H9 (cell line): Measurements from ENCODE around the gene NR1H4. TPM values are rescaled to one million over a fixed set of nuclear protein-coding genes. Genes with fewer than 3 reads are reported as not detected.

Experiments
- DNase-seq: peaks from one replicate; pipeline ENCODE4 v3.0.0-alpha.2; 2017
- H2AFZ ChIP-seq: one replicate; pipeline ENCODE4 v1.6.1; 2013; ENCODE audit warnings: mild to moderate bottlenecking, low read length, control low read depth, moderate library complexity
- H2AK5ac ChIP-seq: 2 replicates; pipeline ENCODE4 v1.6.1; 2013; ENCODE audit warnings: low read length, control low read depth, mixed read lengths; ENCODE audit not compliant: insufficient read length
- H2BK120ac ChIP-seq: one replicate; pipeline ENCODE4 v1.6.1; 2013; ENCODE audit warnings: low read depth, mild to moderate bottlenecking, low read length, control low read depth, inconsistent platforms; ENCODE audit not compliant: poor library complexity, severe bottlenecking
- H2BK12ac ChIP-seq: 2 replicates; pipeline ENCODE4 v1.6.1; 2013; ENCODE audit warnings: low read length, control low read depth, mixed read lengths, low read depth; ENCODE audit not compliant: insufficient read length
- H2BK15ac ChIP-seq: 2 replicates; pipeline ENCODE4 v1.6.1; 2013; ENCODE audit warnings: low read depth, low read length, control low read depth
- H2BK20ac ChIP-seq: one replicate; pipeline ENCODE4 v1.6.1; 2013; ENCODE audit warnings: low read depth, mild to moderate bottlenecking, low read length, control low read depth, inconsistent platforms; ENCODE audit not compliant: poor library complexity, severe bottlenecking
- H2BK5ac ChIP-seq: 2 replicates; pipeline ENCODE4 v1.6.1; 2013; ENCODE audit warnings: low read length, control low read depth, mixed read lengths; ENCODE audit not compliant: insufficient read length
- H3K14ac ChIP-seq: 2 replicates; pipeline ENCODE4 v1.6.1; 2013; ENCODE audit warnings: low read length, control low read depth; ENCODE audit not compliant: insufficient read depth
- H3K18ac ChIP-seq: 2 replicates; pipeline ENCODE4 v1.6.1; 2013; ENCODE audit warnings: low read depth, mild to moderate bottlenecking, mixed read lengths, low read length, control low read depth; ENCODE audit not compliant: insufficient read length
- H3K23ac ChIP-seq: 2 replicates; pipeline ENCODE4 v1.6.1; 2013; ENCODE audit warnings: low read length, control low read depth, mixed read lengths, low read depth; ENCODE audit not compliant: insufficient read length
- H3K23me2 ChIP-seq: 2 replicates; pipeline ENCODE4 v1.6.1; 2013; ENCODE audit warnings: low read depth, mild to moderate bottlenecking, mixed read lengths, low read length, control low read depth; ENCODE audit not compliant: insufficient read length, poor library complexity, severe bottlenecking
- H3K27ac ChIP-seq: 2 replicates; pipeline ENCODE4 v1.5.1; 2013; ENCODE audit warnings: low read length, control low read depth, mixed read lengths, low read depth; ENCODE audit not compliant: insufficient read length
- H3K27me3 ChIP-seq: 2 replicates; pipeline ENCODE4 v1.6.1; 2013; ENCODE audit warnings: low read length, control low read depth, inconsistent platforms; ENCODE audit not compliant: insufficient read depth
- H3K4ac ChIP-seq: 2 replicates; pipeline ENCODE4 v1.6.1; 2013; ENCODE audit warnings: low read depth, mild to moderate bottlenecking, control low read depth, inconsistent platforms, low read length, moderate library complexity
- H3K4me1 ChIP-seq: 2 replicates; pipeline ENCODE4 v1.6.1; 2013; ENCODE audit warnings: low read length, control low read depth, inconsistent platforms; ENCODE audit not compliant: insufficient read depth
- H3K4me2 ChIP-seq: 2 replicates; pipeline ENCODE4 v1.6.1; 2013; ENCODE audit warnings: low read length, control low read depth, mixed read lengths; ENCODE audit not compliant: insufficient read length, insufficient read depth
- H3K56ac ChIP-seq: 2 replicates; pipeline ENCODE4 v1.6.1; 2013; ENCODE audit warnings: low read depth, mild to moderate bottlenecking, mixed read lengths, low read length, control low read depth; ENCODE audit not compliant: insufficient read length
- H3K79me1 ChIP-seq: 2 replicates; pipeline ENCODE4 v1.6.1; 2013; ENCODE audit warnings: low read depth, mild to moderate bottlenecking, moderate library complexity, low read length, control low read depth, inconsistent platforms; ENCODE audit not compliant: insufficient read depth, poor library complexity, severe bottlenecking
- H3K79me2 ChIP-seq: 2 replicates; pipeline ENCODE4 v1.6.1; 2013; ENCODE audit warnings: low read length, control low read depth, inconsistent platforms; ENCODE audit not compliant: insufficient read depth
- H3K9ac ChIP-seq: 2 replicates; pipeline ENCODE4 v1.6.1; 2013; ENCODE audit warnings: low read length, control low read depth, mixed read lengths; ENCODE audit not compliant: insufficient read length; ENCODE audit errors: extremely low read depth
- H3K9me3 ChIP-seq: one replicate; pipeline ENCODE4 v1.6.1; 2013; ENCODE audit warnings: low read depth, low read length, inconsistent platforms; ENCODE audit not compliant: control insufficient read depth
- H3T11ph ChIP-seq: one replicate; pipeline ENCODE4 v1.6.1; 2013; ENCODE audit warnings: mild to moderate bottlenecking, low read length, control low read depth, inconsistent platforms
- H4K20me1 ChIP-seq: one replicate; pipeline ENCODE4 v1.6.1; 2013; ENCODE audit not compliant: control insufficient read depth, insufficient read length, insufficient read depth
- H4K5ac ChIP-seq: 2 replicates; pipeline ENCODE4 v1.6.1; 2013; ENCODE audit warnings: low read depth, mild to moderate bottlenecking, mixed read lengths, low read length, control low read depth; ENCODE audit not compliant: insufficient read length
- H4K8ac ChIP-seq: replicated peaks from 2 replicates; pipeline ENCODE4 v1.6.1; 2013; ENCODE audit warnings: low read length, control low read depth, mixed read lengths, low read depth; ENCODE audit not compliant: insufficient read length
- H4K91ac ChIP-seq: 2 replicates; pipeline ENCODE4 v1.6.1; 2013; ENCODE audit warnings: low read depth, mild to moderate bottlenecking, moderate library complexity, mixed read lengths, low read length, control low read depth; ENCODE audit not compliant: insufficient read length
- H3K27ac Mint-ChIP-seq, 3 experiments: 2 replicates in 2 of 3; 3 replicates in 1 of 3; pipeline ENCODE4 v1.8.0; 2020 to 2021; ENCODE audit warnings: mixed read lengths in 3 of 3, mild to moderate bottlenecking in 1 of 3, moderate library complexity in 1 of 3
- H3K27me3 Mint-ChIP-seq: 2 replicates; pipeline ENCODE4 v1.8.0; 2021; ENCODE audit warnings: low read depth, mild to moderate bottlenecking, moderate library complexity, mixed read lengths
- H3K36me3 Mint-ChIP-seq, 3 experiments: 2 replicates in 2 of 3; 3 replicates in 1 of 3; pipeline ENCODE4 v1.8.0; 2020 to 2021; ENCODE audit warnings: low read depth in 3 of 3, mixed read lengths in 3 of 3; ENCODE audit not compliant: insufficient read depth in 1 of 3
- H3K4me1 Mint-ChIP-seq, 2 experiments: 2 replicates each; pipeline ENCODE4 v1.8.0; 2020; ENCODE audit warnings: mixed read lengths in 2 of 2
- H3K4me3 Mint-ChIP-seq, 2 experiments: 2 replicates in 1 of 2; 3 replicates in 1 of 2; pipeline ENCODE4 v1.8.0; 2020 to 2021; ENCODE audit warnings: mild to moderate bottlenecking in 2 of 2, mixed read lengths in 2 of 2, moderate library complexity in 1 of 2
- H3K9me3 Mint-ChIP-seq, 2 experiments: 2 replicates in 1 of 2; 3 replicates in 1 of 2; pipeline ENCODE4 v1.8.0; 2020; ENCODE audit warnings: mild to moderate bottlenecking in 2 of 2, mixed read lengths in 2 of 2, moderate library complexity in 1 of 2
- CTCF ChIP-seq: fragments of 200-600 bp; sonication (generic); conservative IDR thresholded peaks from 3 replicates; pipeline ENCODE4 v1.8.0; 2021; ENCODE audit warnings: antibody characterized with exemption, mild to moderate bottlenecking
- WGBS: extraction: QIAGEN DNeasy Blood & Tissue Kit; methylation state at CpG from one replicate; pipeline ENCODE4 v1.1.7; 2013; ENCODE audit warnings: missing lambda C conversion rate, low lambda C conversion rate, mixed read lengths; ENCODE audit not compliant: insufficient read length; ENCODE audit errors: extremely low coverage; 5-methylcytosine and 5-hydroxymethylcytosine counted together
- total RNA-seq: library from RNA; stranded (reverse); gene quantifications from 2 replicates; pipeline ENCODE4 v1.2.1, GENCODE V29; 2021

The NR1H4 gene
- total RNA-seq, 1 experiment from 2014 or later: not detected

- 0 out of 7 replicates have a peak overlapping the region, but pooled peaks of 1 of the 3 experiments have one; percentile 41 for H3K27ac Mint-ChIP-seq
Measured at GRCh38 chr12:100490056-100490455, 16.4 kb downstream of the NR1H4 start.

More at GRCh38 chr12:100490056-100490455, 16.4 kb downstream of the NR1H4 start:
- H2AK5ac ChIP-seq: no peak overlapping the region
- no peak overlapping the region for H4K8ac ChIP-seq
- H3K27ac ChIP-seq: no peak overlapping the region
- H3K18ac ChIP-seq: no peak overlapping the region
- H3T11ph ChIP-seq: no peak overlapping the region
- Mint-ChIP-seq H3K4me1 (peaks cover 3% of the 10 kb centered on the region in 2 experiments; a peak in 1 of 4 replicates), H3K9me3 (no peaks in the 10 kb centered on the region), H3K27me3 (no peaks in the 10 kb centered on the region), H3K4me3 (no peak overlapping the region), H3K36me3 (no peaks in the 10 kb centered on the region)
- no peak overlapping the region for H2BK20ac ChIP-seq
- WGBS: no CpG with 5 or more reads among the region's 1 CpG
- no peak overlapping the region for H3K56ac ChIP-seq
- H4K5ac ChIP-seq: no peak overlapping the region
- no peaks in the 10 kb centered on the region for H3K23me2 ChIP-seq
- no peak for TF ChIP-seq CTCF
- no peaks in the 10 kb centered on the region for H3K27me3 ChIP-seq
- no peak overlapping the region for H3K4me2 ChIP-seq
- H3K4me1 ChIP-seq: peaks cover 2% of the 10 kb centered on the region; the same call in 1 of the 2 replicates
- no peak for DNase-seq
- H3K14ac ChIP-seq: no peak overlapping the region
- H3K79me2 ChIP-seq: no peaks in the 10 kb centered on the region
- no peak overlapping the region for H2AFZ ChIP-seq
- no peak overlapping the region for H3K23ac ChIP-seq
- no peak overlapping the region for H2BK15ac ChIP-seq
- H2BK12ac ChIP-seq: no peak overlapping the region
- no peaks in the 10 kb centered on the region for H3K79me1 ChIP-seq
- no peak overlapping the region for H3K9ac ChIP-seq
- H3K4ac ChIP-seq: no peak overlapping the region
- no peak overlapping the region for H4K91ac ChIP-seq
- H3K9me3 ChIP-seq: no peaks in the 10 kb centered on the region
- no peaks in the 10 kb centered on the region for H4K20me1 ChIP-seq
- no peak overlapping the region for H2BK5ac ChIP-seq
- H2BK120ac ChIP-seq: no peak overlapping the region
